ENCODE measurements around the gene TMEM220.
A peak's percentile ranks its signal among the peaks of the same experiment; 100 is the strongest.
"Not testable (repeated sequence)": the region's sequence is repeated elsewhere in the genome, so short reads cannot be mapped to it uniquely, and the experiment has no call there.

TMEM220 gene

GRCh38 chr17:10754109-10754508, 24.3 kb upstream of the TMEM220 start:
- DNase-seq = no peak

DNA sequence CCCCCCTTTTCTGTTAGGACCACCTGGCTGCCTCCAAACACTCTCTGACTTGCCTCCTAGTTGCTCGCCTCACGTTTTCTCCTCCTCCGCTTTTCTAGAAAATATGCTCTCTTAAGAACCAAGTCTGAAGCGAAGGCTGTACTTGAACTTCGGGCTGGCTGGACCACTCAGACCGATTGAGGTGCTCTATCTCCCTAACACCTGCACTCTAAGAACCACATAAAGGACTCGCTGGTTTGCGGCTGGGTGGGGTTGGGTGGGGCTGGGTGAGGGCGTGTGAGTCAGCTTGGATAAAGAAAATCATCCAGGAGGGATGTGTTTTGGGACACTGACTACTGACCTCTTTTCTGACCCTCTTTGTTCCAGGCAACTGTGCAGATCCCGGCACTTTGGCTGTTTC, 22.9 kb upstream of the TMEM220 start:
- DNase-seq = no peak

- DNase-seq = no peak
These were observed 21.7 kb upstream of the TMEM220 start for GRCh38 chr17:10751563-10751962.

DNA sequence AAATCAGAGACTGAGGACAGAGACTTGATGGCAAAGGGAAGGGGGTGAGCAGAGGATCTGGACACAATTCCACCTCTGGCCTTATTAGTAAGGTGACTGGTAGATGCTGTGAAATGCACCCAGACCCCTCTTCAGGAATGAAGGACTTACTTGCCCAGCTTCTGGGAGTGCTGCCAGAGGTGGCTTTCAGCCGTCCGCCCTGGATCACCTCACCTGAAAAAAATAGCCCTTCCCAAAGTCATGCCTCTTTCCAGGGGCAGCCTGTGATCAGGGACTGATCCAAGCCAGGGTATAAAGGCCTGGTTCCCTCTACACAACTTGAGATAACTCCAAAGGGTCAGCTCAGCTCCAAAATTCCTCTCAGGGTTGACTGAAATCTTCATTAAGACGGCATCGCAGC, 20.4 kb upstream of the TMEM220 start:
- no peak for DNase-seq

DNA sequence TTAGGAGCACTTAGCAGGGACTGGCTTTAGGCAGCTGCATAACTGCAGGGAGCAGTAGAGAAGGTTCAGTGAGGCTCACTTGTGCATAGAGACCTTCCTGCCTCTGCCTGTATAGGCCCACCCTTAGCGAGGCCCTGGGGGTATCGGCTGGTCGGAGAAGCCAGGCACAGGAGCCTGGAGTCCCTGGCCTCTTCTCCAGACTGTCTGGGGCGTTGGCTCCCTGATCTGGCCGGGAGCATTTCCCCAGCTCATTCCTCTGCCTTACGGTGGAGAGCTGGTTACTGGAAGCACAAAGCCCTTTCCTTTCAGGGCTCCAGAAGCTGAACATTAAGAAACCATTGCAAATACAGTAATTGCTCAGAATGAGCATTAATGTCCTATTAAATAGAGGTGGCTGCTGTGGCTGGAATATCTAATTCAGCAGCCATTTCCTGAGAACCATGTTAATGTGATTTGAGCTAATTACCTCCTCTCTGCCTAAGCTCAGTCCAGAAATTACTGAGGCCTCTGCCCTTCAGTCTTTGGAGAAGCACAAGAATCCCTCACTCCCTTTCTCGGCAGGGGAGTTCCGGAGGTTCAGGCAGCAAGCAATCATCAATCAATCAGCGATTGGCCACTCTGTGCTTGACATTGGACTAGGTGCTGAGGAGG, 18.8 kb upstream of the TMEM220 start:
- no peak for DNase-seq

DNA sequence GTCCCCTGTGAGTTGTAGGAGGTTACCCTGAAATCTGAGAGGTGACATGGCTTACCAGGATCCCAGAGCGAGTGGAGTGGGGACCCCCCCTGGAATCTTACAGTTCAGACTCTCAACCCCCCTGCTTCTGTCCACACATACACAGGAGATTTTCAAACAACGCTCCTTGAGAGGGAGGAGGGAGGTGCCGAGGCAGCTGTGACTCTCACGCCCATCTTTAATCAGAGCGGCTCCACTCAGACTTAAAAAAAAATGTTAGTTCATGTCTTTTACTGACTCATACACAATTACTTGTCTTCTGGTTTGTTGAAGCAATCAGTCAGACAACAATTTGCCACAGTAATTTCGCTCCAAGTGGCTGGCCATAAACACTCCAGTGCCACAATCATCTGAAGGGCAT, 15.4 kb upstream of the TMEM220 start:
- DNase-seq = no peak

- peak in 5 of 6 experiments; percentile 5 to 66 (median 65) for DNase-seq
These were observed 14.7 kb upstream of the TMEM220 start for GRCh38 chr17:10744501-10745000.

GRCh38 chr17:10743316-10744009, 13.6 kb upstream of the TMEM220 start:
- no peak for DNase-seq

DNA sequence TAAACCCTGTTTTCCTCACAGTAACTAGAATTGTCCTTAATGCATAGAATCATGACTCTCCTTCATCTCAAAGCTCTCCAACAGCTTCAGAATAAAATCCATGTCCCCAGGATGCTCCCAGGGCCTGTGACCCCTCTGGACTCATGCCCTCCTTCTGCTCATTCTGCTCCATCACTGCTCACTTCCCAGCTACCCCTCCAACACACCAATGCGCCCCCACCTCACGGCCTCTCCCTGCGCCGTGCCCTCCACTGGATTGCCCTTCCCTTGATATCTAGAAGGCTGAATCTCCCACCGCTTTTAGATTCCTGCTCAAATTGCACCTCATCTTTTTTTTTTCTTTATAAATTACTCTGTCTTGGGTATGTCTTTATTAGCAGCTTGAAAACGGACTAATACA, 12.6 kb upstream of the TMEM220 start:
- no peak for DNase-seq

- no peak for DNase-seq
These were observed 11.8 kb upstream of the TMEM220 start for GRCh38 chr17:10741416-10742135.

DNA sequence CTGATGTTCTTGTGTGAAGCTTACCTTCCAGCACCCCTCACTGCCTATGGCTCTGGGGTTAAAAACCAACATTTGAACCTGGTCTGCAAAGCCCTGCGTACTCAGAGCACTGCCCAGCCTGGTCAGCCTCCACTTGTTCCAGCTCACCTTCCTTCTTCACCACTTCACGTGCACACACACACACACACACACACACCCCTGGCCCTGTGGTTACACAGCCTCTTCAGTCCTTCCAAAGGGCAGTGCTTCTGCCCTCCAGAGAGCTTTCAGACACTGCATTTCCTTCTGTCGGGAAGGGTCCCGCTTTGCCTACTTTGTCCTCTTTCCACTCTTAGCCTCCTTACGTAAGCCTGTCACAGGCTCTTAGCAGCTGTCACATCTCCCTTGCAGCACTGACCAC, 9.6 kb upstream of the TMEM220 start:
- no peak for DNase-seq

DNA sequence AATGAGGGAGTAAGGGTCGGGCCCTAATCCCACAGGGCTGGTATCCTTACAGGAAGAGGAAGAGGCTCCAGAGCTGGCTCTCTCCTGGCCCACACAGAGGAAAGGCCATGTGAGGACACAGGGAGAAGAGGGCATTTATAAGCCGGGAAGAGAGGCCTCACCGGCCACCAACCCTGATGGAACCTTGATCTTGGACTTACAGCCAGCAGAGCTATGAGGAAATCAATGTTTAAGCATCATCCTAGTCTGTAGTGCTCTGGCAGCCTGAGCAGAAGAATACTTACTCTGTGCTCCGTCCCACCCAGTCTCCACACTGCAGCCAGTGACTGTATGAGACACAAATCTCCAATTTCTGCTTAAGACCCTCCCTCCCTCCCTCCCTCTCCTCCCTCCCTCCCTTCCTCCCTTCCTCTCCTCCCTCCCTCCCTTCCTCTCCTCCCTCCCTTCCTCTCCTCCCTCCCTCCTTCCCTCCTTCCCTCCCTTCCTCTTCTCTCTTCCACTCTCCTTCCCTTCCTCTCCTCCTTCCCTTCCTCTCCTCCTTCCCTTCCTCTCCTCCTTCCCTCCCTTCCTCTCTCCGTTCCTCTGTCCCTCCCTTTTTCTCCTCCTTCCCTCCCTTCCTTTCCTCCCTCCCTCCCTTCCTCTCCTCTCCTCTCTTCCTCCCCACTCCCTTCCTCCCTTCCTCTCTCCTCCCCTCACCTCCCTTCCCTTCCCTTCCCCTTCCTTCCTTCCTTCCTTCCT, 8.9 kb upstream of the TMEM220 start:
- DNase-seq = no peak

DNA sequence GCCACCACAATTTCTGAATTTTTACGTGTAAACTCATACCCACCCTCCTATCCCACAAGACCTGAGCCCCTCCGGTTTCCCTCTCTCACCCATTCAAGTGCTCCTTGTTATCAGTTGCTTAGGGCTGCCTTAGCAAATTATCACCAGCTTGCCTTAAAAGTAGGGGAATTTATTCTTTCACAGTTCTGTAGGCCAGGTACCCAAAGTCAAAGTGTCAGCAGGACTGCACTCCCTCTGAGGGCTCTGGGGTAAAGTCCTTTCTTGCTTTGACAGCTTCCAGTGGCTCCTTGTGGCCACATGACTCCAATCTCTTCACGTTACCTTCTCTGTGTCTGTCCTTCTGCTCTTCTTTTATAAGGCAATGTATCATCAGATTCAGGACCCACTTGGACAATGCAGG, 7.9 kb upstream of the TMEM220 start:
- DNase-seq = no peak

DNA sequence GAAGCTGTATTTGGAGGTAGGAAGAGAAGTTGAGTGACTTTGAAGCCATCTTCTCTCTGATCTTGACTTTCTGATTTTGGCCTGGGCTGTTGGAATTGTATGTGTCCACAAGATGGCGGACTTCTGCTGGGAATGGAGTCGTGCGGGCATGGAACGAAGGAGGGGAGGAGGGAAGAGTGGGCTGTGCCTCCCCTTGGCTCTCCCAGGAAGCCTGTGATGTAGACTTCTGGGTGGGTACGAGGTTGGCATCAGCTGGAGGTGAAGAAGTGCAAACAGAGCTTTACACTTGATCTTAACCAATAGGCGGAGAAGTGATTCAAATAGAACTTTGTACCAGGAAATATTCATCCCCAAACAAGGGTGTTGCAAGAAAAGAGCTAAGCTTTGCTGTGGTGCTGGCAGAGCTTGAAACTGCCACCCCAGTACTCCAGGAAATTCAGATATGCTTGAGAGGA, 7.4 kb upstream of the TMEM220 start:
- DNase-seq = peak; percentile 8 to 56 (median 25)

DNA sequence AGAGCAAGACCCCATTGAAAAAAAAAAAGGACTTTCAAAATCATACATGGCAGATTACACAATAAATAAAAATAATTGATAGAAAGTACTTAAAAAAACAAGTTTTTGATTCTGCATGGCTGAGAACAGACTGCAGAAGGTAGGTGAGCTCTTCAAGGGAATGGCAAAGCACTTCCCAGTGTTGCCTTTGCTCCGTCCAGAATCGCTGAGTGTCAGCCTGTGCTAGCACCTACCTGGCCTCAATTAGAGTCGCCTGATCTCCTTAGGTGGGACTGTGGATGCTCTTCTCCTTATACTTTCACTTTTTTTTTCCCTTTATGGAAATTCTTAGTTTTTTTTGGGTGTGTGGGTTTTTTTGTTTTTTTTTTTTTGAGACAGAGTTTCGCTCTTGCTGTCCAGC, 6.0 kb upstream of the TMEM220 start:
- no peak for DNase-seq

GRCh38 chr17:10735251-10735650, 5.4 kb upstream of the TMEM220 start:
- no peak for DNase-seq

GRCh38 chr17:10733666-10734065, 3.8 kb upstream of the TMEM220 start:
- DNase-seq = no peak

DNA sequence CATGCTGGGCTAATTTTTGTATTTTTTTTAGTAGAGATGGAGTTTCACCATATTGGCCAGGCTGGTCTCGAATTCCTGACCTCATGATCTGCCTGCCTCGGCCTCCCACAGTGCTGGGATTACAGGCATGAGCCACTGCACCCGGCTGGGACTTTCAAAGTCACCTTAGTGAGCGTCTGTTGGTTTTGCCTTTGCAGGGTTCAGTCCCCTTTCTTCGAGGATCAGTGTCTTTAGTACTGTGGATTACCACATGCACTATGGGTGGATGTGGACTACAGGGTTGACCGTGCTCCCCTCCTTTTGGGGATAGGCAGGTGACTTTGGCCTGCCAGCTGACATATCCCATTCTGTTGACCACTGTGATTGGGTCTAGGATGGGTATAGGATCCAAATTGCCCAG, 2.3 kb upstream of the TMEM220 start:
- not testable (repeated sequence) for DNase-seq

- DNase-seq = no peak
These were observed 1.6 kb upstream of the TMEM220 start for GRCh38 chr17:10731408-10731879.

DNA sequence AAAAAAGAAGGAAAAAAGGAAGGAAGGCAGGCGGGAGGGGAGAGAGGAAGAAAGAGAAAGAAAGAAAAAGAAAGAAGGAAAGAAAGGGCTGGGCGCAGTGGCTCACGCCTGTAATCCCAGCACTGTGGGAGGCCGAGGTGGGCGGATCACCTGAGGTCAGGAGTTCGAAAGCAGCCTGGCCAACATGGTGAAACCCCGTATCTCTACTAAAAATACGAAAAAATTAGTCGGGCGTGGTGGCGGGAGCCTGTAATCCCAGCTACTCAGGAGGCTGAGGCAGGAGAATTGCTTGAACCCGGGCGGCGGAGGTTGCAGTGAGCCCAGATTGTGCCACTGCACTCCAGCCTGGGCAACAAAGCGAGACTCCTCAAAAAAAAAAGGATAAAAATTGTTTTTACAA, 424 bp upstream of the TMEM220 start:
- DNase-seq = peak in 1 of 6 experiments; percentile 17

- no peak for DNase-seq
These were observed 1.4 kb downstream of the TMEM220 start for GRCh38 chr17:10728331-10728892.

GRCh38 chr17:10727192-10727591, 2.6 kb downstream of the TMEM220 start:
- no peak for DNase-seq

GRCh38 chr17:10726196-10726595, 3.6 kb downstream of the TMEM220 start:
- no peak for DNase-seq

Data from stimulated activated naive CD4-positive, alpha-beta T cell (primary cell).